ENCODE data around the gene SLC35C1.

DNA sequence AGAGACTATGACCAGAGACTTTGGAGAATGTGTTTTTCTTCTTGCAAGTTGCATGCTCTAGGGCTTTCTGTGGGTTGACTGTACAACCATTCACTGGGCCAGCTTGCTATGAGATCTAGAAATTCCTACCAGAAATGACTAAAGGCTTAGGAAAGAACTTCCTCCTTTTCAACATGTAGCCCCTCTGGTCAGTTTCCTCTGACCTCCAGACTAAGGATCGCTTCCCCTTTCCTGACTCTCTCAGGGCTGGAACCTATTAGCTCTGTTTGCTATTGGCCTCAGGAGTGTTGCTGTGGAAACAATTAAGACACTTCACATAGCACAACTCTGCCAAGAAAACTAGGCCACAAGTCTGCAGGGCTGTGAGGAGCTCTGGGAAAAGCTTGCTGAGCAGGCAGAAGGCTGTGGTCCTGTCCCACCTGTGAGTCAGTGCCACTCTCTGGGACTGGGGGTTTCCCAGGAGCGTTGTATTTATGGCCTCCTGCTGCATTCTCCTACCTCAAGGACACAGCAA lies 53.1 kb downstream of the SLC35C1 start:
- TF ChIP-seq, protein P1, sequence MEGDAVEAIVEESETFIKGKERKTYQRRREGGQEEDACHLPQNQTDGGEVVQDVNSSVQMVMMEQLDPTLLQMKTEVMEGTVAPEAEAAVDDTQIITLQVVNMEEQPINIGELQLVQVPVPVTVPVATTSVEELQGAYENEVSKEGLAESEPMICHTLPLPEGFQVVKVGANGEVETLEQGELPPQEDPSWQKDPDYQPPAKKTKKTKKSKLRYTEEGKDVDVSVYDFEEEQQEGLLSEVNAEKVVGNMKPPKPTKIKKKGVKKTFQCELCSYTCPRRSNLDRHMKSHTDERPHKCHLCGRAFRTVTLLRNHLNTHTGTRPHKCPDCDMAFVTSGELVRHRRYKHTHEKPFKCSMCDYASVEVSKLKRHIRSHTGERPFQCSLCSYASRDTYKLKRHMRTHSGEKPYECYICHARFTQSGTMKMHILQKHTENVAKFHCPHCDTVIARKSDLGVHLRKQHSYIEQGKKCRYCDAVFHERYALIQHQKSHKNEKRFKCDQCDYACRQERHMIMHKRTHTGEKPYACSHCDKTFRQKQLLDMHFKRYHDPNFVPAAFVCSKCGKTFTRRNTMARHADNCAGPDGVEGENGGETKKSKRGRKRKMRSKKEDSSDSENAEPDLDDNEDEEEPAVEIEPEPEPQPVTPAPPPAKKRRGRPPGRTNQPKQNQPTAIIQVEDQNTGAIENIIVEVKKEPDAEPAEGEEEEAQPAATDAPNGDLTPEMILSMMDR (optimal IDR thresholded peaks at IDR 0.05 in 1 of 3, IDR thresholded peaks at IDR 0.05 in 1 of 3, conservative IDR thresholded peaks at IDR 0.05 in 1 of 3; ENCODE audit: extremely low read depth in 1 of 3, insufficient read depth in 2 of 3, low read length in 3 of 3), result no peak
- no peak for TF ChIP-seq EZH2 (IDR thresholded peaks at IDR 0.05; ENCODE audit: low read length)
